SK-N-MC (cell line): Measurements from ENCODE around the gene VEGFD.

Experiments
- DNase-seq: peaks from one replicate; pipeline ENCODE4 v3.0.0-alpha.2; 2011; ENCODE audit warnings: low read depth, low spot score
- H3K27ac ChIP-seq: fragments of 200-600 bp; sonication (generic); 2 replicates; pipeline ENCODE4 v1.5.1; 2016; ENCODE audit warnings: mixed run types
- H3K36me3 ChIP-seq: fragments of 200-600 bp; sonication (generic); 2 replicates; pipeline ENCODE4 v1.6.1; 2017; ENCODE audit warnings: antibody characterized with exemption, low read length, mixed read lengths; ENCODE audit not compliant: insufficient read depth
- H3K4me3 ChIP-seq: fragments of 200-600 bp; sonication (generic); 2 replicates; pipeline ENCODE4 v1.5.1; 2016
- H3K9ac ChIP-seq: fragments of 200-600 bp; sonication (generic); 2 replicates; pipeline ENCODE4 v1.8.0; 2017; ENCODE audit warnings: mixed run types, mixed read lengths; ENCODE audit not compliant: insufficient read length
- H3K9me3 ChIP-seq: fragments of 200-600 bp; sonication (generic); 2 replicates; pipeline ENCODE4 v1.6.1; 2017; ENCODE audit warnings: low read depth, mild to moderate bottlenecking, antibody characterized with exemption, low read length, moderate library complexity, mixed read lengths
- EZH2 ChIP-seq: fragments of 200-600 bp; sonication (generic); IDR thresholded peaks from one replicate; pipeline ENCODE4 v1.6.1; 2017; ENCODE audit warnings: antibody characterized with exemption
- FOXP2 ChIP-seq: optimal IDR thresholded peaks from 2 replicates; pipeline ENCODE3; 2011; ENCODE audit warnings: mild to moderate bottlenecking, moderate library complexity; ENCODE audit not compliant: insufficient read depth; ENCODE audit errors: extremely low read length, control extremely low read depth
- POLR2AphosphoS5 ChIP-seq: IDR thresholded peaks from 2 replicates; pipeline ENCODE4 v1.6.1; 2012; ENCODE audit warnings: mild to moderate bottlenecking, low read depth, low read length, borderline replicate concordance

The VEGFD gene

GRCh38 chrX:15410430-15410829 lies 26.2 kb upstream of the VEGFD start:
- no peak overlapping the region for H3K27ac ChIP-seq
- TF ChIP-seq POLR2AphosphoS5: no peak
- no peak for TF ChIP-seq FOXP2
- TF ChIP-seq EZH2: no peak
- no peaks in the 10 kb centered on the region for H3K36me3 ChIP-seq
- no peak overlapping the region for H3K9ac ChIP-seq
- DNase-seq: no peak
- no peak overlapping the region for H3K4me3 ChIP-seq
- no peaks in the 10 kb centered on the region for H3K9me3 ChIP-seq

GRCh38 chrX:15405846-15406245 lies 21.6 kb upstream of the VEGFD start:
- TF ChIP-seq FOXP2 (no peak), POLR2AphosphoS5 (no peak), EZH2 (no peak)
- H3K9ac ChIP-seq: no peak overlapping the region
- no peaks in the 10 kb centered on the region for H3K36me3 ChIP-seq
- no peak overlapping the region for H3K27ac ChIP-seq
- H3K4me3 ChIP-seq: no peak overlapping the region
- no peaks in the 10 kb centered on the region for H3K9me3 ChIP-seq
- DNase-seq: no peak

GRCh38 chrX:15404401-15405096 lies 20.3 kb upstream of the VEGFD start:
- Histone ChIP-seq H3K27ac (no peak overlapping the region), H3K9ac (no peak overlapping the region)

GRCh38 chrX:15401378-15401777 lies 17.2 kb upstream of the VEGFD start:
- Histone ChIP-seq H3K9ac (no peak overlapping the region), H3K27ac (no peak overlapping the region), H3K36me3 (no peaks in the 10 kb centered on the region), H3K4me3 (no peak overlapping the region), H3K9me3 (no peaks in the 10 kb centered on the region)
- DNase-seq: no peak
- TF ChIP-seq EZH2: no peak
- no peak for TF ChIP-seq POLR2AphosphoS5
- TF ChIP-seq FOXP2: no peak

More at GRCh38 chrX:15404401-15405096, 20.3 kb upstream of the VEGFD start:
- H3K9me3 ChIP-seq: no peaks in the 10 kb centered on the region
- H3K36me3 ChIP-seq: no peaks in the 10 kb centered on the region
- no peak for TF ChIP-seq EZH2
- H3K4me3 ChIP-seq: no peak overlapping the region
- no peak for DNase-seq

- H3K36me3 ChIP-seq: no peaks in the 10 kb centered on the region
- TF ChIP-seq FOXP2: no peak
- no peak for TF ChIP-seq POLR2AphosphoS5
- no peak for TF ChIP-seq EZH2
- H3K9me3 ChIP-seq: no peaks in the 10 kb centered on the region
- H3K9ac ChIP-seq: no peak overlapping the region
- peak; percentile 12 for DNase-seq
- H3K27ac ChIP-seq: no peak overlapping the region
- no peak overlapping the region for H3K4me3 ChIP-seq
Observed at GRCh38 chrX:15399962-15400391, 15.8 kb upstream of the VEGFD start.

GRCh38 chrX:15398874-15399273 lies 14.7 kb upstream of the VEGFD start:
- H3K4me3 ChIP-seq: no peak overlapping the region
- no peak for DNase-seq
- TF ChIP-seq POLR2AphosphoS5 (no peak), FOXP2 (no peak)

GRCh38 chrX:15395789-15396188 lies 11.6 kb upstream of the VEGFD start:
- H3K9ac ChIP-seq: no peak overlapping the region
- TF ChIP-seq FOXP2: no peak
- TF ChIP-seq EZH2: no peak
- TF ChIP-seq POLR2AphosphoS5: no peak
- no peak overlapping the region for H3K4me3 ChIP-seq
- no peak overlapping the region for H3K27ac ChIP-seq
- H3K9me3 ChIP-seq: no peaks in the 10 kb centered on the region
- DNase-seq: no peak
- no peaks in the 10 kb centered on the region for H3K36me3 ChIP-seq

More at GRCh38 chrX:15398874-15399273, 14.7 kb upstream of the VEGFD start:
- Histone ChIP-seq H3K27ac (no peak overlapping the region), H3K36me3 (no peaks in the 10 kb centered on the region), H3K9ac (no peak overlapping the region), H3K9me3 (no peaks in the 10 kb centered on the region)

- TF ChIP-seq POLR2AphosphoS5 (no peak), FOXP2 (no peak), EZH2 (no peak)
- no peaks in the 10 kb centered on the region for H3K36me3 ChIP-seq
- no peak overlapping the region for H3K4me3 ChIP-seq
- no peak for DNase-seq
- H3K9me3 ChIP-seq: no peaks in the 10 kb centered on the region
- no peak overlapping the region for H3K9ac ChIP-seq
- no peak overlapping the region for H3K27ac ChIP-seq
Observed at GRCh38 chrX:15391850-15392249, 7.6 kb upstream of the VEGFD start.

- H3K9me3 ChIP-seq: no peaks in the 10 kb centered on the region
- no peak overlapping the region for H3K4me3 ChIP-seq
- H3K9ac ChIP-seq: no peak overlapping the region
- H3K36me3 ChIP-seq: no peaks in the 10 kb centered on the region
- no peak for TF ChIP-seq FOXP2
- no peak for TF ChIP-seq POLR2AphosphoS5
- TF ChIP-seq EZH2: no peak
- no peak overlapping the region for H3K27ac ChIP-seq
- DNase-seq: no peak
Observed at GRCh38 chrX:15382813-15383212, 1.4 kb downstream of the VEGFD start.

- H3K9me3 ChIP-seq: no peaks in the 10 kb centered on the region
- no peak overlapping the region for H3K27ac ChIP-seq
- H3K9ac ChIP-seq: no peak overlapping the region
- no peak overlapping the region for H3K4me3 ChIP-seq
- TF ChIP-seq FOXP2 (no peak), EZH2 (no peak), POLR2AphosphoS5 (no peak)
- DNase-seq: no peak
- H3K36me3 ChIP-seq: no peaks in the 10 kb centered on the region
Observed at GRCh38 chrX:15376956-15377355, 7.3 kb downstream of the VEGFD start.
